Hepatocyte (in vitro differentiated cells): ENCODE data around the gene CHD1. TPM values are rescaled to one million over a fixed set of nuclear protein-coding genes. Genes with fewer than 3 reads are reported as not detected.

Experiments used
- DNase-seq: peaks from one replicate; pipeline ENCODE4 v3.0.0-alpha.2; 2016; ENCODE audit warnings: low spot score
- H2AFZ ChIP-seq: fragments of 200-600 bp; sonication (generic); 2 replicates; pipeline ENCODE4 v1.6.0; 2016; ENCODE audit warnings: antibody characterized with exemption, mild to moderate bottlenecking
- H3K27ac ChIP-seq: fragments of 200-600 bp; sonication (generic); 2 replicates; pipeline ENCODE4 v1.5.1; 2016; ENCODE audit warnings: mild to moderate bottlenecking
- H3K27me3 ChIP-seq: fragments of 200-600 bp; sonication (generic); 2 replicates; pipeline ENCODE4 v1.6.1; 2016
- H3K36me3 ChIP-seq: fragments of 200-600 bp; sonication (generic); replicated peaks from 2 replicates; pipeline ENCODE4 v1.5.1; 2016; ENCODE audit warnings: low read depth; ENCODE audit not compliant: insufficient read depth
- H3K4me1 ChIP-seq: fragments of 200-600 bp; sonication (generic); 2 replicates; pipeline ENCODE4 v1.5.1; 2016; ENCODE audit warnings: mild to moderate bottlenecking, moderate library complexity; ENCODE audit not compliant: insufficient read depth
- H3K4me2 ChIP-seq: fragments of 200-600 bp; sonication (generic); 2 replicates; pipeline ENCODE4 v1.6.0; 2016
- H3K4me3 ChIP-seq: fragments of 200-600 bp; sonication (generic); 2 replicates; pipeline ENCODE4 v1.5.1; 2016; ENCODE audit warnings: mild to moderate bottlenecking
- H3K79me2 ChIP-seq: fragments of 200-600 bp; sonication (generic); 2 replicates; pipeline ENCODE4 v1.6.0; 2017; ENCODE audit warnings: mild to moderate bottlenecking
- H3K9me2 ChIP-seq: fragments of 200-600 bp; sonication (generic); replicated peaks from 2 replicates; pipeline ENCODE4 v1.6.0; 2017; ENCODE audit warnings: mild to moderate bottlenecking; ENCODE audit not compliant: insufficient read depth
- H3K9me3 ChIP-seq: fragments of 200-600 bp; sonication (generic); 2 replicates; pipeline ENCODE4 v1.5.1; 2016; ENCODE audit warnings: low read depth, mild to moderate bottlenecking
- H4K20me1 ChIP-seq: fragments of 200-600 bp; sonication (generic); 2 replicates; pipeline ENCODE4 v1.6.0; 2016; ENCODE audit warnings: mild to moderate bottlenecking; ENCODE audit not compliant: insufficient read depth, poor library complexity, severe bottlenecking
- CTCF ChIP-seq: fragments of 200-600 bp; sonication (generic); IDR thresholded peaks from 2 replicates; pipeline ENCODE4 v1.5.1; 2016; ENCODE audit warnings: antibody characterized with exemption, mild to moderate bottlenecking; ENCODE audit not compliant: poor library complexity
- EZH2 ChIP-seq: fragments of 200-600 bp; sonication (generic); IDR thresholded peaks from 2 replicates; pipeline ENCODE4 v1.6.1; 2016; ENCODE audit warnings: antibody characterized with exemption, mild to moderate bottlenecking, borderline replicate concordance
- EZH2phosphoT487 ChIP-seq: fragments of 200-600 bp; sonication (generic); IDR thresholded peaks from one replicate; pipeline ENCODE4 v1.6.1; 2018; ENCODE audit warnings: antibody characterized with exemption, mild to moderate bottlenecking, low read depth, moderate library complexity; ENCODE audit not compliant: unreplicated experiment, severe bottlenecking
- WGBS: methylation state at CpG from one replicate; pipeline ENCODE4 v1.1.6; 2016; ENCODE audit warnings: low lambda C conversion rate; ENCODE audit errors: missing lambda C conversion rate; 5-methylcytosine and 5-hydroxymethylcytosine counted together
- polyA plus RNA-seq: library from polyadenylated mRNA; unstranded; fragments of >200 nt; fragmentation: Nextera tagmentation; extraction: Ambion mirVana; gene quantifications from 2 replicates; pipeline ENCODE4 v1.2.1, GENCODE V29; 2016
- total RNA-seq: library from RNA; depleted of rRNA; stranded (reverse); fragments of >200 nt; gene quantifications from 2 replicates; pipeline ENCODE4 v1.2.3, GENCODE V29; 2014

The CHD1 gene
- total and polyA plus RNA-seq, 2 experiments from 2014 or later = 14.2 to 81.4 TPM

GRCh38 chr5:98847054-98847453 is 81.8 kb downstream of the CHD1 start:
- H4K20me1 ChIP-seq = no peaks in the 10 kb centered on the region
- no peak for DNase-seq
- TF ChIP-seq EZH2 = no peak
- TF ChIP-seq CTCF = no peak
- no peak for TF ChIP-seq EZH2phosphoT487
- H3K9me3 ChIP-seq = no peaks in the 10 kb centered on the region
- 50% methylated on average over 1 of the region's 1 CpG for WGBS
- H3K27ac ChIP-seq = no peak overlapping the region
- H2AFZ ChIP-seq = no peak overlapping the region
- H3K4me3 ChIP-seq = no peak overlapping the region
- H3K9me2 ChIP-seq = no peaks in the 10 kb centered on the region
- H3K4me2 ChIP-seq = no peak overlapping the region
- no peaks in the 10 kb centered on the region for H3K36me3 ChIP-seq
- no peaks in the 10 kb centered on the region for H3K4me1 ChIP-seq
- no peaks in the 10 kb centered on the region for H3K79me2 ChIP-seq
- H3K27me3 ChIP-seq = no peaks in the 10 kb centered on the region

- no peaks in the 10 kb centered on the region for H4K20me1 ChIP-seq
- H3K9me3 ChIP-seq = no peaks in the 10 kb centered on the region
- 78% methylated on average over 3 of the region's 3 CpGs for WGBS
- no peaks in the 10 kb centered on the region for H3K4me1 ChIP-seq
- H3K4me2 ChIP-seq = no peak overlapping the region
- no peak overlapping the region for H3K4me3 ChIP-seq
- no peak overlapping the region for H2AFZ ChIP-seq
- no peaks in the 10 kb centered on the region for H3K79me2 ChIP-seq
- TF ChIP-seq CTCF (no peak), EZH2 (no peak), EZH2phosphoT487 (no peak)
- H3K27ac ChIP-seq = no peak overlapping the region
- H3K27me3 ChIP-seq = no peaks in the 10 kb centered on the region
- no peaks in the 10 kb centered on the region for H3K9me2 ChIP-seq
- DNase-seq = no peak
- no peaks in the 10 kb centered on the region for H3K36me3 ChIP-seq
Measured at GRCh38 chr5:98846520-98846919, 82.3 kb downstream of the CHD1 start.

- no peaks in the 10 kb centered on the region for H3K79me2 ChIP-seq
- no peaks in the 10 kb centered on the region for H3K27me3 ChIP-seq
- H3K36me3 ChIP-seq = no peaks in the 10 kb centered on the region
- no peak for DNase-seq
- H3K4me1 ChIP-seq = no peaks in the 10 kb centered on the region
- no peaks in the 10 kb centered on the region for H3K9me2 ChIP-seq
- no peak overlapping the region for H3K4me3 ChIP-seq
- H4K20me1 ChIP-seq = no peaks in the 10 kb centered on the region
- no peaks in the 10 kb centered on the region for H3K9me3 ChIP-seq
- 99% methylated on average over 7 of the region's 8 CpGs for WGBS
- H2AFZ ChIP-seq = no peak overlapping the region
- TF ChIP-seq EZH2phosphoT487 (no peak), EZH2 (no peak), CTCF (no peak)
- H3K4me2 ChIP-seq = no peak overlapping the region
- no peak overlapping the region for H3K27ac ChIP-seq
Measured at GRCh38 chr5:98845878-98846277, 82.9 kb downstream of the CHD1 start.

- H3K27me3 ChIP-seq = no peaks in the 10 kb centered on the region
- no peaks in the 10 kb centered on the region for H3K36me3 ChIP-seq
- no peaks in the 10 kb centered on the region for H3K79me2 ChIP-seq
- H4K20me1 ChIP-seq = no peaks in the 10 kb centered on the region
- no peaks in the 10 kb centered on the region for H3K9me3 ChIP-seq
- H3K9me2 ChIP-seq = no peaks in the 10 kb centered on the region
- no peak overlapping the region for H3K27ac ChIP-seq
- no peak for DNase-seq
- H3K4me2 ChIP-seq = no peak overlapping the region
- TF ChIP-seq CTCF = no peak
- no peak for TF ChIP-seq EZH2phosphoT487
- TF ChIP-seq EZH2 = no peak
- WGBS = 90% methylated on average over 6 of the region's 6 CpGs
- no peaks in the 10 kb centered on the region for H3K4me1 ChIP-seq
- H2AFZ ChIP-seq = no peak overlapping the region
- no peak overlapping the region for H3K4me3 ChIP-seq
Measured at GRCh38 chr5:98844865-98845264, 83.9 kb downstream of the CHD1 start.
